GM21526 (cell line): ENCODE data around the gene ZNF224.

Experiments
- ATAC-seq: cut with Tn5 transposase; IDR thresholded peaks from one replicate; pipeline ENCODE4 v1.9.1; 2021; ENCODE audit warnings: moderate library complexity; ENCODE audit not compliant: unreplicated experiment, low FRiP score

ZNF224 gene

DNA sequence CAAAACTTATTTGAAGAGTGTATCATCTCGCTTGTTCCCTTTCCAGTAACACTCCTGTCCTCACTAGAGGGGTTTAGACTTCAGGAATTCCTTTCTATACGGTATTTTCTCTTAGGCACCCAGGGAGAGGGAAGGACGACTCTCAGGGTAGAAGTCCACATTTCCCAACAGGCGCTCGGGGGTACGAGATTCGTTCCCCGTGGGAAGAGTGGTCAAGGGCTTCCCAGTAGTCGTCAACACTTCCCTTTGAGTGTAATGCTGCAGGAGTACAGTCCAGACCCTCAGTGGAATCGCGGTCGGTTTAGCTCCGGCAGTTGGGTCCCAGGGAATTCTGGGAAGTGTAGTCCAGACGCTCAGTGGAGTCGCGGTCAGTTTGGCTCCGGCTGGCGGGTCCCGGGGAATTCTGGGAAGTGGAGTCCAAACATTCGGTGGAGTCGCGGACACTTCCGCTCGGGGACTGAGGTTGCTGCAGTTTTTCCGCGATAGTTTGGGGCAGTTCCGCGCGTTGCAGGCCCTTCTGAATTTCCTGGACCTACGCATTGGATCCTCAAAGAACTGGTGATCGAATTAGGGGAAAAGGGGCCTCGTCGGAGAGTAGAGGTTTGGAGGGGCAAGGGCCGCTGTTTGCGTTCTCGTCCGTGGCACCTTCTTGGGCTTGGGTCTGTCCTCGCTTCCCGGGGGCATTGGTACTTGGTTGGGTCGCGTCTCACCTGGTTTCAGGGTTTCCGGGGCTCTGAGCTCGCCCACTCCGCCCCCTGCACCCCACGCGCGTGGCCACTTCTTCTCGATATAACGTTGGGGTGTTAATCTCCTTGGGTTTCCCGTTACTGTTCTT lies at the start of gene ZNF224:
Gene ZNF224 (plus strand): TSS at position 431 of the 835 bp plus-strand sequence. CDS start 3,513 bp downstream, outside the sequence.
- peak; percentile 75 for ATAC-seq

GRCh38 chr19:44050740-44051649 lies 43.2 kb upstream of the ZNF224 start:
- ATAC-seq, result no peak

- no peak for ATAC-seq
These were observed 42.3 kb upstream of the ZNF224 start, which contains the start of gene ZNF223 for GRCh38 chr19:44051650-44052402. Gene ZNF223 (plus strand): TSS chr19:44052036. CDS start chr19:44055177, 3,141 bp downstream.

- ATAC-seq, result no peak
These were observed 38.3 kb upstream of the ZNF224 start for GRCh38 chr19:44055870-44056269.

DNA sequence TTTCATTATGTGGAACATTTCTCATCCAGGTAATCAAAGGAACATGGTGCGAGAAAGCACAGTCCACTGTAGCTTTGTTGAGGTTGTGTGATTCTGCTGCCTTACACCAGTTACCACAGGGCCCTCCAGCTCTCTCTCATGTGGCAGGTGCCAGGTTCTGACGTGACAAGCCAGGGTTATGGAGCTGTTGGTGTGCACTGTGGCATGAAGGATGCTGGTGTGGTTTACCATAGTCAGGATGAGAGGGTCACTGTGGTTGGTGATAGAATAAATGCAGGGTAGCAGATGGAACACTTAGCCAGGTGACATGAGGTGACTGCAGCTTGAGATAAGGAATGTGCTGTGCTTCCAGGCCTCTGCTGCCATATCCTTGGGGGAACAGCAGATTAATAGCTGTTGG lies 34.9 kb upstream of the ZNF224 start:
- no peak for ATAC-seq

DNA sequence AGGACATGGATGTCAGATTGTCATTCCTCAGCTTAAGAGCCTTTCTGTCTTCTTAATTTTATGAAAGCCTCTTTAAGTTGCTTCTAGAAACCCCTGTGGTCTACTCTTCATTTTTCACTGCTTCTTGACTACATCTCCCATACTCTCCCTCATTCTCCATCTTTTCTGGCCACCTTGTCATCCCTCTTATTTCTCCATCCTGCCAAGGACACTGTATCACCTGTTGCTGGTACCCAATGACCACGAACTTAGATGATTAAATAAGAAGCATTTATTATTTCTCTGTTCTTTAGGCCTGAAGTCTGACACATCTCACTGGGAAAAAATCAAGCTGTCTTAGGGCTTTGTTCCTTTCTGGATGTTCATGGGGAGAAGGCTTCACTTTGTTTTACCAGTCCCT lies 33.1 kb upstream of the ZNF224 start:
- no peak for ATAC-seq

DNA sequence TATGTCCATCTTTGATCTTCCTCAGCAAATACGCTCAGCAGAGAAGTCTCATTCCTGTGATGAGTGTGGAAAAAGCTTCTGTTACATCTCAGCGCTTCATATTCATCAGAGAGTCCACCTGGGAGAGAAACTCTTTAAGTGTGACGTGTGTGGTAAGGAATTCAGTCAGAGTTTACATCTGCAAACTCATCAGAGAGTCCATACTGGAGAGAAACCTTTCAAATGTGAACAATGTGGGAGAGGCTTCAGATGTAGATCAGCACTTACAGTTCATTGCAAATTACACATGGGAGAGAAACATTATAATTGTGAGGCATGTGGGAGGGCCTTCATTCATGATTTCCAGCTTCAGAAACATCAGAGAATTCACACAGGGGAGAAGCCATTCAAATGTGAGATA lies 27.9 kb upstream of the ZNF224 start:
- ATAC-seq, result no peak

DNA sequence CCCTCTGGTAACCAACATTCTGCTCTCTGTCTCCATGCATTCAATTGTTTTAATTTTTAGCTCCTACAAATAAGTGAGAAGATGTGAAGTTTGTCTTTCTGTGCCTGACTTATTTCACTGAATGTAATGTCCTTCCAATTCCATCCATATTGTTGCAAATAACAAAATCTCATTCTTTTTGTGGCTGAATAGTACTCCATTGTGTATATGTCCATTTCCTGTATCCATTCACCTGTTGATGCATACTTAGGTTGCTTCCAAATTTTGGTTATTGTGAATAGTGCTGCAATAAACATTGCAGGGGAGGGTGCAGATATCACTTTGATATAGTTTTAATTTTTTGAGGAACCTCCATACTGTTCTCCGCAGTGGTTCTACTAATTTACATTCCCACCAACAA lies 24.7 kb upstream of the ZNF224 start:
- ATAC-seq, result no peak

DNA sequence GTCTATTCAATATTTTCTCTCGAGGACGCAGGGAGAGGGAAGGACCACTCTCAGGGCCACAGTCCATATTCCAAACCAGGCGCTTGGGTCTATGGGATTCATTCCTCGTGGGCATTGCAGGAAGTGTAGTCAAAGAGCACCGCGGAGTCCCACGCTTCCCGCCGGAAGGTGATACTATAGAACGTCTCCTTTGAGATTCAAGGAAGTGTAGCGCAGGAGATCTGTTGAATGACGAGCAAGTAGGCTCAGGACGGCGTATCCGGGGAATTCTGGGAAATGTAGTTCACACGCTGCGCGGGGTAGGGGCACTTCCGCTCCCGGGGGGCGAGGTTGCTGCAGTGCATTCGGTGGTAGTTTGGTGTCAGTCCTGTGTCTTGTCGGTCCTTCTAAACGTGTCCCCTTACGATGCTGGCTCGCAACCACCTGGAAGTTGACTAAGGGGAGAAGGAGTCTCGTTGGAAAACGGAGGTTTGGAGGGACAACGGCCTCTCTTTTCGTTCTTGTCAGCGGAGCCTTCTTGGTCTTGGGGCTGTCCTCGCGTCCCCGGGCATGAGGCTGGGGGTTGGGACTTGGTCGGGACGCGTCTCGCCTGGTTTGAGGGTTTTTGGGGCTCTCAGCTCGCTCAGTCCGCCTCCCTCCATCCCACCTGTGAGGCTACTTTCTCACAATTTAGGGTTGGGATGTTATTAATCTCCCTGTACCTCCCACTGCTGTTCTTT lies 22.2 kb upstream of the ZNF224 start, which contains the start of gene ZNF284:
Gene ZNF284 (plus strand): TSS at position 336 of the 719 bp plus-strand sequence. CDS start 4,231 bp downstream, outside the sequence.
- ATAC-seq, result peak; percentile 85

DNA sequence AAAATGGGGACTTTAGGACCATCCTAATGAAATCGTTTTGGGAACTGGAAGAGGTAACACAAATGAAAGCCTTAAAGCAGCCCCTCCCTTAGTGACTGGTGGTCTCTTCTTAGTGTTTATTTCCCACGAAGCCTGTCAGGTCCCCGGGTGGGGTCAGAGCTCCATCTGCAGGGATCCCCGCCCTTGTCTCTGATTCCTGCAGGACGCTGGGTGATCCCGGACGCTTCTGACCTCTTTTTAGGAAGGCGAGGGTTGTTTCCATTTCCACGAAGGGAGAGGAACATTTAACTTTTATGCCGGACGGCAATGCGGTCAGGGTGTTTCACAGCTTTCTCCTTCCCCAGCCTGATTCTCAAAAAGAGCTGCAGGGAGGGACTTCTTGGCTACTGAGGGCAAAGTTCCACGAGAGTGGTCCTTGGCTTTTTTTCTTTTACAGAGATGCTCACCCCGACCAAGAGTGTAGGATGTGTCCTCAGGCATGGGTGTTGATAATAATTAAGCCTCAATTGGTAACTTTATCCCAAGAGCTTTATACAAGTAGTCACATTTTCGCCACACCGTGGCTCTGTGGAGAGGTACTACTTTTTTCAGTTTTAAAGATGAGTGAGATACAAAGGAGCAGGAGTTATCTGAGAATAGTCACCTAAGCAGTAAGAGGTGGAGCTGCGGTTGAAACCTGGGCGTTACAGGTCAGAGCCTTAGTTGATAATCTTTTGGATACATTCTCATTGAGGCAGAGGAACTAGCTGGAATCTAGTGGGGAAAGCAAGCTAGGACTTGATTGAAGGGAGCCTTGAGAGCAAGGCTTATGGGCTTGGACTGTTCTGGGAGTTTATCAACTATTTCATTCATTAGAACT lies 21.4 kb upstream of the ZNF224 start:
- ATAC-seq, result no peak

DNA sequence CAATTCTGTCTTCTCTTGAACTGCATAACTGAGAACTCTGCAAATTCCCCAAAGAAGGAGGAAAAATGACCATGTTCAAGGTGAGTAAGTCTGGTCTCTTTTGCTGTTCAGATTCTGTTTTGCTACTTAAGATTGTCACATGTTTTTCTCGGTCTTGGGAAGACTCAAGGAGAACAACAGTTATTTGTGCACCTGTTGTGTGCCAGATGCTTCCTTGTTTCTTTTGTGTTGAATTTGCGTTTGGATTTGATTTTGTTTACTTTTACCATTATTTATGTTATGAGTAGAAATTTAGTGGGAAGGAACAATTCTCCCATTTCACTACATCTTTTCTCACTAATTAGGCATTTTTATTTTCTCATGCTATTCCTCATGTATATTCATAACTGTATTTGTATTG lies 17.8 kb upstream of the ZNF224 start:
- ATAC-seq, result no peak

DNA sequence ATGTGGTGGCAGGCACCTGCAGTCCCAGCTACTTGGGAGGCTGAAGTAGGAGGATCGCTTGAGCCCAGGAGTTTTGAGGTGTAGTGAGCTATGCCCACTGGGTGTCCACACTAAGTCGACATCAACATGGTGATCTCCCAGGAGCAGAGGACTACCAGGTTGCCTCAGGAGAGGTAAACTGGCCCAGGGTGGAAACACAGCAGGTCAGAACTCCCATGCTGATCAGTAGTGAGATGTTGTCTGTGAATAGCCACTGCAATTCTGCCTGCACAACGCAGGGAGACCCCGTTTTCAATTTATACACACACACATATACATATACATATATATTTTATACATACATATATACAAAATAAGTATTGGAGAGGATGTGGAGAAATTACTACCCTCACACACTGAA lies 2.1 kb upstream of the ZNF224 start:
- ATAC-seq, result no peak

DNA sequence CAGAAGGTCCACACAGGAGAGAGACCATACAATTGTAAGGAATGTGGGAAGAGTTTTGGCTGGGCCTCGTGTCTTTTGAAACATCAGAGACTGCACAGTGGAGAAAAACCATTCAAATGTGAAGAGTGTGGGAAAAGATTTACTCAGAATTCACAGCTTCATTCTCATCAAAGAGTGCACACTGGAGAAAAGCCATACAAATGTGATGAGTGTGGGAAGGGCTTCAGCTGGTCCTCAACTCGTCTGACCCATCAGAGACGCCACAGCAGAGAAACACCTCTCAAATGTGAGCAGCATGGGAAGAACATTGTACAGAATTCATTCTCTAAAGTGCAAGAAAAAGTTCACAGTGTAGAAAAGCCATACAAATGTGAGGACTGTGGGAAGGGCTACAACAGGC lies 13.6 kb downstream of the ZNF224 start:
- no peak for ATAC-seq

- no peak for ATAC-seq
These were observed 15.3 kb downstream of the ZNF224 start for GRCh38 chr19:44109458-44109857.

GRCh38 chr19:44111910-44112463 lies 17.8 kb downstream of the ZNF224 start:
- no peak for ATAC-seq

GRCh38 chr19:44112802-44113137 lies 18.6 kb downstream of the ZNF224 start:
- peak; percentile 5 for ATAC-seq

- peak; percentile 88 for ATAC-seq
These were observed 19.1 kb downstream of the ZNF224 start, which contains the start of gene ZNF225 for GRCh38 chr19:44113138-44113783. Gene ZNF225 (plus strand): TSS chr19:44113399. CDS start chr19:44115828, 2,429 bp downstream.

DNA sequence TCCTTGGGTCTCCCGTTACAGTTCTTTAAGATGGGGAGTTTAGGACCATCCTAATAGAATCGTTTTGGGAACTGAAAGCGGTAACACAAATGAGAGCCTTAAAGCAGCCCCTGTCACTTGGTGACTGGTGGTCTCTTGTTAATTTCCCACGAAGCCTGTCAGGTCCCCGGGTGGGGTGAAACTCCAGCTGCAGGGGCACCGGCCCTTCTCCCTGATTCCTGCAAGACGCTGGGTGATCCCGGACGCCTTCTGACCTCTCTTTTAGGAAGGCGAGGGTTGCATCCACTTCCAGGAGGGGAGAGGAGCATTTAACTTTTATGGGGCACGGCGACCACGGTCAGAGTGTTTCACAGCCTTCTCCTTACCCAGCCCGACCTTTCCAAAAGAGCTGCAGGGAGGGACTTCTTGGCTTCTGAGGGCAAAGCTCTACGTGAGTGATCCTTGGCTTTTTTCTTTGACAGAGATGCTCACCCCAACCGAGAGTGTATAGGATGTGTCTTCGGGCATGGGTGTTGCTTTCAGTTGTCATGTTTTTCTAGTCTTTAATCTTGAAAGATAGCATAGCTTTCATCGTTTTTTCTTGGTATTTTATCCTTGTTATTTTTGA lies 19.7 kb downstream of the ZNF224 start:
- ATAC-seq, result no peak
